RWPE2 (cell line): Measurements from ENCODE around the gene JCAD.

Experiments used
- ATAC-seq: fragments of 200-7000 bp; cut with Tn5 transposase; 3 replicates; pipeline ENCODE4 v1.9.1; 2021; ENCODE audit warnings: low read depth
- DNase-seq: peaks from one replicate; pipeline ENCODE4 v3.0.0-alpha.2; 2020; ENCODE audit warnings: low spot score
- H3K27ac ChIP-seq: fragments of 450-650 bp; 2 replicates; pipeline ENCODE4 v1.5.1; 2017; ENCODE audit warnings: mild to moderate bottlenecking; ENCODE audit not compliant: poor library complexity, severe bottlenecking
- H3K27me3 ChIP-seq: fragments of 250-450 bp; sonication (Bioruptor Pico); 2 replicates; pipeline ENCODE4 v1.5.1; 2021; ENCODE audit warnings: mild to moderate bottlenecking, moderate library complexity; ENCODE audit not compliant: insufficient read depth, poor library complexity, severe bottlenecking
- H3K36me3 ChIP-seq: fragments of 250-450 bp; sonication (Bioruptor Pico); 2 replicates; pipeline ENCODE4 v1.5.1; 2020; ENCODE audit warnings: low read depth, mild to moderate bottlenecking, moderate library complexity
- H3K4me1 ChIP-seq: fragments of 250-450 bp; sonication (Bioruptor Pico); 2 replicates; pipeline ENCODE4 v1.5.1; 2021; ENCODE audit warnings: mild to moderate bottlenecking, moderate library complexity; ENCODE audit not compliant: insufficient read depth, poor library complexity, severe bottlenecking
- H3K4me3 ChIP-seq: fragments of 250-450 bp; sonication (Bioruptor Pico); 2 replicates; pipeline ENCODE4 v1.5.1; 2021; ENCODE audit warnings: mild to moderate bottlenecking, moderate library complexity; ENCODE audit not compliant: severe bottlenecking
- H3K9me3 ChIP-seq: fragments of 250-450 bp; sonication (Bioruptor Pico); 2 replicates; pipeline ENCODE4 v1.5.1; 2021; ENCODE audit warnings: mild to moderate bottlenecking, moderate library complexity; ENCODE audit not compliant: severe bottlenecking
- TF ChIP-seq, protein P1 (sequence below): fragments of 450-650 bp; IDR thresholded peaks from one replicate; pipeline ENCODE4 v1.5.1; 2017; ENCODE audit warnings: mild to moderate bottlenecking, moderate library complexity; ENCODE audit not compliant: poor library complexity, severe bottlenecking

Gene JCAD

DNA sequence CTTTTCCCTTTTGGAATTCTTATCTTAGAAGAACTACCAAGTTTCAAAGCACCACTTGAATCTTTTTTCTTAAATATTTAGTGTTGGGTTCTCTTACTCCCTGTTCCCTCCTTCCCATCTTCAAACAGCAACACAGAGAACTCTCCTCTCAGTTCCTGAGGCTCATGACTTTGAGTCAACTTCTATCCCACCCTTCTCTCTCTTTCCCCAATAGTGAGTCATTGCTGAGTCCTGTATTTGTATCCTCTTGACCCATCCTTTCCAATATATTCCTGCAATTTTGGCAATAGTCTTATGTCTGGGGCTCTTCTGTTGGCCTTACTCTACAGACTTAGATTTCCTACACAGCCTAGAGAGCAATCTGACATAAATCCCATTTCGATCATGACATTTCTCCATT lies 20.8 kb upstream of the JCAD start:
- TF ChIP-seq, protein P1, sequence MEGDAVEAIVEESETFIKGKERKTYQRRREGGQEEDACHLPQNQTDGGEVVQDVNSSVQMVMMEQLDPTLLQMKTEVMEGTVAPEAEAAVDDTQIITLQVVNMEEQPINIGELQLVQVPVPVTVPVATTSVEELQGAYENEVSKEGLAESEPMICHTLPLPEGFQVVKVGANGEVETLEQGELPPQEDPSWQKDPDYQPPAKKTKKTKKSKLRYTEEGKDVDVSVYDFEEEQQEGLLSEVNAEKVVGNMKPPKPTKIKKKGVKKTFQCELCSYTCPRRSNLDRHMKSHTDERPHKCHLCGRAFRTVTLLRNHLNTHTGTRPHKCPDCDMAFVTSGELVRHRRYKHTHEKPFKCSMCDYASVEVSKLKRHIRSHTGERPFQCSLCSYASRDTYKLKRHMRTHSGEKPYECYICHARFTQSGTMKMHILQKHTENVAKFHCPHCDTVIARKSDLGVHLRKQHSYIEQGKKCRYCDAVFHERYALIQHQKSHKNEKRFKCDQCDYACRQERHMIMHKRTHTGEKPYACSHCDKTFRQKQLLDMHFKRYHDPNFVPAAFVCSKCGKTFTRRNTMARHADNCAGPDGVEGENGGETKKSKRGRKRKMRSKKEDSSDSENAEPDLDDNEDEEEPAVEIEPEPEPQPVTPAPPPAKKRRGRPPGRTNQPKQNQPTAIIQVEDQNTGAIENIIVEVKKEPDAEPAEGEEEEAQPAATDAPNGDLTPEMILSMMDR, result no peak
- no peaks in the 10 kb centered on the region for H3K36me3 ChIP-seq
- no peak overlapping the region for H3K27ac ChIP-seq
- H3K4me3 ChIP-seq, result no peak overlapping the region
- ATAC-seq, result no peak
- H3K27me3 ChIP-seq, result no peaks in the 10 kb centered on the region
- H3K4me1 ChIP-seq, result no peaks in the 10 kb centered on the region
- no peak for DNase-seq
- H3K9me3 ChIP-seq, result no peaks in the 10 kb centered on the region

DNA sequence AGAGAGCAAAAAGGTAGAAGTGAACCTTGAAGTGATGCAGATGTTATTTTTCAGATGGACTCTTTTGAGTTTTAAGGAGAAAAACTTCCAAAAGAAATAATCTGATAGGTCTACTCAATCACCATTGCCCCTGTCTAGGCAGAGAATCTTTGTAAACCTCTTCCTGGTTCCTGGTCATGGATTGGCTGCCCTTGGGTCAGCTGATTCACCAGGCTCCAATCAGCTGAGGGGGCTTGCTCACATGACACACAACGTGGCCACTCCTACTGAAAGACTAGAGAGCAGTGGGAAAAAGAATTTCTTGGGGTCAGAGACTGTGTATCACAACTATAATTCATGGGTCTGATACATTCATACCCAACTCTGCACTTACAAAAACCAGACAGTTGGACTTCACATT lies 20.0 kb upstream of the JCAD start:
- Histone ChIP-seq H3K4me3 (no peak overlapping the region), H3K36me3 (no peaks in the 10 kb centered on the region), H3K27me3 (no peaks in the 10 kb centered on the region), H3K9me3 (no peaks in the 10 kb centered on the region), H3K27ac (no peak overlapping the region), H3K4me1 (no peaks in the 10 kb centered on the region)
- TF ChIP-seq, protein P1, result no peak
- ATAC-seq (no peak), DNase-seq (no peak)

DNA sequence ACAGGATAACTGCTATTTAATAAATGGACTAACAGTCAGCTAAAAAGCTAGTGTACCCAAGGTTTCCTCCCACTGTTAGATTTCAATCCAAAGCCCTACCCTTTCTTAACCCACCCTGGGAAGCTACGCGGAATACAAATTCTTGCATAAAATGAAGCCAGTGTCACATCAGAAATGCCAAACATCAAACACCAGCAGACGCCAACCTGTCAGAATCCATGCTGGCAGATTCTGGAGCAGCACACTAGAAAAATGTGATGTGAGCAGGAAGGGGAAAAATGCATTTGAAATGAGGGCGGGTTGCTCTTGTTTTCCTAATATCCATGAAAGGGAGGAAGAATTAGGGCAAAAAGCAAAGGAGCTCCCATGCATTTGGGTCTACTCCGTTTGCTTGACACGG lies 16.1 kb upstream of the JCAD start:
- H3K9me3 ChIP-seq, result no peaks in the 10 kb centered on the region
- ATAC-seq (no peak), DNase-seq (no peak)
- H3K4me3 ChIP-seq, result no peak overlapping the region
- TF ChIP-seq, protein P1, result no peak
- H3K27ac ChIP-seq, result no peak overlapping the region
- H3K27me3 ChIP-seq, result no peaks in the 10 kb centered on the region
- H3K36me3 ChIP-seq, result no peaks in the 10 kb centered on the region
- H3K4me1 ChIP-seq, result no peaks in the 10 kb centered on the region

DNA sequence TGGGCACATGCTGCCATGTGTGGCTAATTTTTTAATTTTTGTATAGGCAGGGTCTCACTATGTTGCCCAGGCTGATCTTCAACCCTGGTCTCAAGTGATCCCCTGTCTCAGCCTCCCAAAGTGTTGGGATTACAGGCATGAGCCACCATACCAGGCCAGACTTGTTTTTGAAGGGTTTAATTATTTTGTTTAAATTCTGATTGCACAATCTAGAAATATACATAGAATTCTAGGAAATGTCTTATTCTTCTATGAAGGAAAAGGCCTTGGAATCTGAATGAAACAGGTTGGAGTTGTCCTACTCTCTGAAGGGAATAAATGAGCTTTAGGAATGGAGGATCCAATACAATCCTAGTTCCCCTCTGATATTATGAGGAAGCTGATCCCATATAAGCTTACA lies 15.5 kb upstream of the JCAD start:
- Histone ChIP-seq H3K9me3 (no peaks in the 10 kb centered on the region), H3K27ac (no peak overlapping the region), H3K4me3 (no peak overlapping the region), H3K27me3 (no peaks in the 10 kb centered on the region), H3K36me3 (no peaks in the 10 kb centered on the region), H3K4me1 (no peaks in the 10 kb centered on the region)
- TF ChIP-seq, protein P1, result no peak
- no peak for DNase-seq
- ATAC-seq, result no peak

DNA sequence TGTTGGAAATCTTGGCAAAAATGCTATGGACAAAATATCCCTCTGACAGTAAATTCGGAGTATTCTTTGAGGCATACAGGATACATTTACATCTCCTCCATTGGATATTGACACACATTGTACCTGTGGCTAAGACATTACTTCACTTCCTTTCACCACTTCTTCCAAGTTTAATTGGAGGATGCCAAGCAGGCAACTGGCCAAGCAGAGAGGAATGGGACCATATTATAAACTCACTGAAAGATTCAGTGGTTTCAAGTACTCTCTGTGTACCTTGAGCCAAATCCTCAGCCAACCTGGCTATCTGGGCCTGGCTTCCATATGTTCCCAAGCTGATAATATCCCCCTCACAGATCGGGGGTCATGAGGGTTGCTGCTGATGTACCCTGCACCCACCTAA lies 14.7 kb upstream of the JCAD start:
- Histone ChIP-seq H3K9me3 (no peaks in the 10 kb centered on the region), H3K4me1 (no peaks in the 10 kb centered on the region), H3K27me3 (no peaks in the 10 kb centered on the region), H3K4me3 (no peak overlapping the region), H3K36me3 (no peaks in the 10 kb centered on the region), H3K27ac (no peak overlapping the region)
- TF ChIP-seq, protein P1, result no peak
- ATAC-seq, result no peak
- DNase-seq, result no peak
